DOHH2 (cell line): ENCODE results near the gene EDEM3.
A peak's percentile ranks its signal among the peaks of the same experiment; 100 is the strongest.

ENCODE experiments used
- H3F3A ChIP-seq: fragments of 200-600 bp; sonication (generic), shearing (Covaris generic); 2 replicates; pipeline ENCODE4 v1.6.0; 2016; ENCODE audit warnings: antibody characterized with exemption, mild to moderate bottlenecking; ENCODE audit not compliant: control insufficient read depth, insufficient read depth
- H3K27ac ChIP-seq: fragments of 200-600 bp; sonication (generic); 2 replicates; pipeline ENCODE4 v1.5.1; 2014; ENCODE audit warnings: low read depth, mild to moderate bottlenecking, low read length, moderate library complexity
- H3K27me3 ChIP-seq: fragments of 200-600 bp; sonication (generic); 2 replicates; pipeline ENCODE4 v1.6.1; 2014; ENCODE audit warnings: mild to moderate bottlenecking, low read length, mixed read lengths; ENCODE audit not compliant: control insufficient read depth
- H3K36me3 ChIP-seq: fragments of 200-600 bp; sonication (generic); 2 replicates; pipeline ENCODE4 v1.6.1; 2014; ENCODE audit warnings: mild to moderate bottlenecking, low read length, moderate library complexity, mixed read lengths; ENCODE audit not compliant: control insufficient read depth
- H3K4me1 ChIP-seq: fragments of 200-600 bp; sonication (generic); 2 replicates; pipeline ENCODE4 v1.6.1; 2014; ENCODE audit warnings: mild to moderate bottlenecking, low read length, mixed read lengths; ENCODE audit not compliant: control insufficient read depth
- H3K4me2 ChIP-seq: fragments of 200-600 bp; sonication (generic); 2 replicates; pipeline ENCODE4 v1.6.0; 2014; ENCODE audit warnings: mild to moderate bottlenecking, low read length, moderate library complexity
- H3K4me3 ChIP-seq: fragments of 200-600 bp; sonication (generic); 2 replicates; pipeline ENCODE4 v1.5.1; 2014; ENCODE audit warnings: mild to moderate bottlenecking, low read length, mixed read lengths
- H3K79me2 ChIP-seq: fragments of 200-600 bp; sonication (generic); 2 replicates; pipeline ENCODE4 v1.6.1; 2014; ENCODE audit warnings: mild to moderate bottlenecking, low read length, mixed read lengths; ENCODE audit not compliant: control insufficient read depth
- H3K9me2 ChIP-seq: fragments of 200-600 bp; sonication (generic); replicated peaks from 2 replicates; pipeline ENCODE4 v1.6.1; 2014; ENCODE audit warnings: mild to moderate bottlenecking, low read length, mixed read lengths; ENCODE audit not compliant: control insufficient read depth
- H3K9me3 ChIP-seq: fragments of 200-600 bp; sonication (generic); 2 replicates; pipeline ENCODE4 v1.6.1; 2014; ENCODE audit warnings: antibody characterized with exemption, low read length, mixed read lengths; ENCODE audit not compliant: control insufficient read depth, insufficient read depth
- H4K20me1 ChIP-seq: fragments of 200-600 bp; sonication (generic); 2 replicates; pipeline ENCODE4 v1.6.0; 2014; ENCODE audit warnings: low read depth, mild to moderate bottlenecking, antibody characterized with exemption, low read length, moderate library complexity; ENCODE audit not compliant: control insufficient read depth, insufficient read depth
- CTCF ChIP-seq: fragments of 200-600 bp; sonication (generic); IDR thresholded peaks from one replicate; pipeline ENCODE4 v1.5.1; 2014; ENCODE audit warnings: antibody characterized with exemption, mild to moderate bottlenecking, low read depth, low read length; ENCODE audit not compliant: poor library complexity, severe bottlenecking
- EZH2phosphoT487 ChIP-seq: fragments of 200-600 bp; sonication (generic); IDR thresholded peaks from 2 replicates; pipeline ENCODE4 v1.6.1; 2017; ENCODE audit warnings: borderline replicate concordance, mild to moderate bottlenecking, antibody characterized with exemption, low read length, moderate library complexity, mixed read lengths

EDEM3 gene

GRCh38 chr1:184691719-184692324 lies 62.8 kb downstream of the EDEM3 start:
- 0 out of 2 replicates have a peak, but pooled peaks cover 3% of the 10 kb centered on the region for H3F3A ChIP-seq
- no peaks in the 10 kb centered on the region for H4K20me1 ChIP-seq
- TF ChIP-seq CTCF = peak; percentile 68
- TF ChIP-seq EZH2phosphoT487 = no peak
- H3K27me3 ChIP-seq = no peaks in the 10 kb centered on the region
- no peak overlapping the region for H3K4me2 ChIP-seq
- no peaks in the 10 kb centered on the region for H3K9me3 ChIP-seq
- no peak overlapping the region for H3K27ac ChIP-seq
- no peaks in the 10 kb centered on the region for H3K79me2 ChIP-seq
- peaks cover 32% of the 10 kb centered on the region for H3K36me3 ChIP-seq
- H3K4me1 ChIP-seq = peaks cover 22% of the 10 kb centered on the region
- H3K4me3 ChIP-seq = no peak overlapping the region
- no peaks in the 10 kb centered on the region for H3K9me2 ChIP-seq

- H4K20me1 ChIP-seq = no peaks in the 10 kb centered on the region
- H3K9me3 ChIP-seq = 0 out of 2 replicates have a peak, but pooled peaks cover 6% of the 10 kb centered on the region
- H3K27ac ChIP-seq = no peak overlapping the region
- H3F3A ChIP-seq = no peaks in the 10 kb centered on the region
- H3K4me2 ChIP-seq = no peak overlapping the region
- H3K79me2 ChIP-seq = no peaks in the 10 kb centered on the region
- H3K27me3 ChIP-seq = no peaks in the 10 kb centered on the region
- H3K4me1 ChIP-seq = peaks cover 34% of the 10 kb centered on the region
- TF ChIP-seq CTCF (no peak), EZH2phosphoT487 (no peak)
- H3K9me2 ChIP-seq = no peaks in the 10 kb centered on the region
- H3K36me3 ChIP-seq = no peaks in the 10 kb centered on the region
- no peak overlapping the region for H3K4me3 ChIP-seq
Measured at GRCh38 chr1:184686540-184686939, 68.1 kb downstream of the EDEM3 start.

- Histone ChIP-seq H3F3A (no peaks in the 10 kb centered on the region), H3K4me1 (peaks cover 43% of the 10 kb centered on the region), H4K20me1 (no peaks in the 10 kb centered on the region), H3K79me2 (no peaks in the 10 kb centered on the region), H3K36me3 (no peaks in the 10 kb centered on the region), H3K9me3 (peaks cover 15% of the 10 kb centered on the region; the same call in 1 of the 2 replicates), H3K4me3 (peak overlapping the region; percentile 68), H3K4me2 (peak overlapping the region; percentile 97), H3K27me3 (no peaks in the 10 kb centered on the region), H3K27ac (peak overlapping the region; percentile 50), H3K9me2 (no peaks in the 10 kb centered on the region)
- TF ChIP-seq CTCF (no peak), EZH2phosphoT487 (no peak)
Measured at GRCh38 chr1:184685116-184685515, 69.5 kb downstream of the EDEM3 start.
